ENCODE results near the gene SLX4IP.

SLX4IP gene

GRCh38 chr20:10467681-10468339 is 32.7 kb downstream of the SLX4IP start:
- H3K9me3 ChIP-seq (ENCODE audit: control insufficient read depth, insufficient read depth, low read length), result no peaks in the 10 kb centered on the region
- no peaks in the 10 kb centered on the region for H3K27me3 ChIP-seq (ENCODE audit: control insufficient read depth, insufficient read depth, low read length)
- H3K27ac ChIP-seq (ENCODE audit: low read depth, low read length), result peak overlapping the region; percentile 94
- H3K36me3 ChIP-seq (ENCODE audit: control insufficient read depth, insufficient read depth, low read length), result no peaks in the 10 kb centered on the region
- H3K4me1 ChIP-seq (ENCODE audit: control insufficient read depth, insufficient read depth, low read length), result peaks cover 71% of the 10 kb centered on the region
- 0 out of 2 replicates have a peak overlapping the region, but pooled peaks have one; percentile 1 for H3K9ac ChIP-seq (ENCODE audit: low read depth, low read length)
- H3K4me3 ChIP-seq (ENCODE audit: low read depth, low read length), result no peak overlapping the region

- Histone ChIP-seq H3K9me3 (ENCODE audit: control insufficient read depth, insufficient read depth, low read length) (no peaks in the 10 kb centered on the region), H3K27me3 (ENCODE audit: control insufficient read depth, insufficient read depth, low read length) (no peaks in the 10 kb centered on the region), H3K4me3 (ENCODE audit: low read depth, low read length) (no peak overlapping the region), H3K27ac (ENCODE audit: low read depth, low read length) (peak overlapping the region; percentile 23), H3K9ac (ENCODE audit: low read depth, low read length) (no peak overlapping the region), H3K36me3 (ENCODE audit: control insufficient read depth, insufficient read depth, low read length) (no peaks in the 10 kb centered on the region), H3K4me1 (ENCODE audit: control insufficient read depth, insufficient read depth, low read length) (peaks cover 74% of the 10 kb centered on the region)
Observed at GRCh38 chr20:10468340-10468845, 33.3 kb downstream of the SLX4IP start.

GRCh38 chr20:10469056-10469455 is 34.0 kb downstream of the SLX4IP start:
- no peak overlapping the region for H3K9ac ChIP-seq (ENCODE audit: low read depth, low read length)
- no peaks in the 10 kb centered on the region for H3K36me3 ChIP-seq (ENCODE audit: control insufficient read depth, insufficient read depth, low read length)
- H3K9me3 ChIP-seq (ENCODE audit: control insufficient read depth, insufficient read depth, low read length), result no peaks in the 10 kb centered on the region
- peak overlapping the region; percentile 23 for H3K27ac ChIP-seq (ENCODE audit: low read depth, low read length)
- H3K4me1 ChIP-seq (ENCODE audit: control insufficient read depth, insufficient read depth, low read length), result peaks cover 75% of the 10 kb centered on the region
- no peaks in the 10 kb centered on the region for H3K27me3 ChIP-seq (ENCODE audit: control insufficient read depth, insufficient read depth, low read length)
- H3K4me3 ChIP-seq (ENCODE audit: low read depth, low read length), result no peak overlapping the region

- Histone ChIP-seq H3K4me3 (ENCODE audit: low read depth, low read length) (no peak overlapping the region), H3K27me3 (ENCODE audit: control insufficient read depth, insufficient read depth, low read length) (no peaks in the 10 kb centered on the region), H3K4me1 (ENCODE audit: control insufficient read depth, insufficient read depth, low read length) (peaks cover 78% of the 10 kb centered on the region), H3K9ac (ENCODE audit: low read depth, low read length) (no peak overlapping the region), H3K9me3 (ENCODE audit: control insufficient read depth, insufficient read depth, low read length) (no peaks in the 10 kb centered on the region), H3K27ac (ENCODE audit: low read depth, low read length) (peak overlapping the region; percentile 24), H3K36me3 (ENCODE audit: control insufficient read depth, insufficient read depth, low read length) (no peaks in the 10 kb centered on the region)
Observed at GRCh38 chr20:10469599-10469998, 34.5 kb downstream of the SLX4IP start.

GRCh38 chr20:10470276-10470675 is 35.2 kb downstream of the SLX4IP start:
- H3K4me1 ChIP-seq (ENCODE audit: control insufficient read depth, insufficient read depth, low read length), result peaks cover 78% of the 10 kb centered on the region

GRCh38 chr20:10472871-10473270 is 37.8 kb downstream of the SLX4IP start:
- Histone ChIP-seq H3K4me3 (ENCODE audit: low read depth, low read length) (no peak overlapping the region), H3K4me1 (ENCODE audit: control insufficient read depth, insufficient read depth, low read length) (peaks cover 56% of the 10 kb centered on the region), H3K27ac (ENCODE audit: low read depth, low read length) (peak overlapping the region; percentile 15), H3K27me3 (ENCODE audit: control insufficient read depth, insufficient read depth, low read length) (no peaks in the 10 kb centered on the region), H3K9ac (ENCODE audit: low read depth, low read length) (no peak overlapping the region), H3K9me3 (ENCODE audit: control insufficient read depth, insufficient read depth, low read length) (no peaks in the 10 kb centered on the region), H3K36me3 (ENCODE audit: control insufficient read depth, insufficient read depth, low read length) (no peaks in the 10 kb centered on the region)

More at GRCh38 chr20:10470276-10470675, 35.2 kb downstream of the SLX4IP start:
- no peak overlapping the region for H3K27ac ChIP-seq (ENCODE audit: low read depth, low read length)
- no peaks in the 10 kb centered on the region for H3K36me3 ChIP-seq (ENCODE audit: control insufficient read depth, insufficient read depth, low read length)
- H3K9me3 ChIP-seq (ENCODE audit: control insufficient read depth, insufficient read depth, low read length), result no peaks in the 10 kb centered on the region
- H3K27me3 ChIP-seq (ENCODE audit: control insufficient read depth, insufficient read depth, low read length), result no peaks in the 10 kb centered on the region
- no peak overlapping the region for H3K9ac ChIP-seq (ENCODE audit: low read depth, low read length)
- no peak overlapping the region for H3K4me3 ChIP-seq (ENCODE audit: low read depth, low read length)

- Histone ChIP-seq H3K27ac (ENCODE audit: low read depth, low read length) (peak overlapping the region; percentile 58), H3K4me3 (ENCODE audit: low read depth, low read length) (no peak overlapping the region)
Observed at GRCh38 chr20:10474606-10475184, 39.6 kb downstream of the SLX4IP start.

GRCh38 chr20:10475225-10475624 is 40.1 kb downstream of the SLX4IP start:
- Histone ChIP-seq H3K9me3 (ENCODE audit: control insufficient read depth, insufficient read depth, low read length) (no peaks in the 10 kb centered on the region), H3K36me3 (ENCODE audit: control insufficient read depth, insufficient read depth, low read length) (no peaks in the 10 kb centered on the region), H3K27ac (ENCODE audit: low read depth, low read length) (no peak overlapping the region), H3K27me3 (ENCODE audit: control insufficient read depth, insufficient read depth, low read length) (no peaks in the 10 kb centered on the region), H3K4me3 (ENCODE audit: low read depth, low read length) (no peak overlapping the region), H3K9ac (ENCODE audit: low read depth, low read length) (no peak overlapping the region), H3K4me1 (ENCODE audit: control insufficient read depth, insufficient read depth, low read length) (peaks cover 35% of the 10 kb centered on the region)

More at GRCh38 chr20:10474606-10475184, 39.6 kb downstream of the SLX4IP start:
- peaks cover 39% of the 10 kb centered on the region for H3K4me1 ChIP-seq (ENCODE audit: control insufficient read depth, insufficient read depth, low read length)
- no peaks in the 10 kb centered on the region for H3K9me3 ChIP-seq (ENCODE audit: control insufficient read depth, insufficient read depth, low read length)
- no peaks in the 10 kb centered on the region for H3K27me3 ChIP-seq (ENCODE audit: control insufficient read depth, insufficient read depth, low read length)
- no peak overlapping the region for H3K9ac ChIP-seq (ENCODE audit: low read depth, low read length)
- H3K36me3 ChIP-seq (ENCODE audit: control insufficient read depth, insufficient read depth, low read length), result no peaks in the 10 kb centered on the region

- peaks cover 30% of the 10 kb centered on the region for H3K4me1 ChIP-seq (ENCODE audit: control insufficient read depth, insufficient read depth, low read length)
- no peak overlapping the region for H3K27ac ChIP-seq (ENCODE audit: low read depth, low read length)
- no peak overlapping the region for H3K9ac ChIP-seq (ENCODE audit: low read depth, low read length)
Observed at GRCh38 chr20:10476319-10476724, 41.2 kb downstream of the SLX4IP start.

GRCh38 chr20:10478205-10478604 is 43.1 kb downstream of the SLX4IP start:
- H3K27me3 ChIP-seq (ENCODE audit: control insufficient read depth, insufficient read depth, low read length), result no peaks in the 10 kb centered on the region
- no peaks in the 10 kb centered on the region for H3K36me3 ChIP-seq (ENCODE audit: control insufficient read depth, insufficient read depth, low read length)
- H3K4me1 ChIP-seq (ENCODE audit: control insufficient read depth, insufficient read depth, low read length), result peaks cover 16% of the 10 kb centered on the region
- no peak overlapping the region for H3K9ac ChIP-seq (ENCODE audit: low read depth, low read length)
- no peak overlapping the region for H3K4me3 ChIP-seq (ENCODE audit: low read depth, low read length)
- H3K27ac ChIP-seq (ENCODE audit: low read depth, low read length), result no peak overlapping the region
- H3K9me3 ChIP-seq (ENCODE audit: control insufficient read depth, insufficient read depth, low read length), result no peaks in the 10 kb centered on the region

More at GRCh38 chr20:10476319-10476724, 41.2 kb downstream of the SLX4IP start:
- Histone ChIP-seq H3K36me3 (ENCODE audit: control insufficient read depth, insufficient read depth, low read length) (no peaks in the 10 kb centered on the region), H3K27me3 (ENCODE audit: control insufficient read depth, insufficient read depth, low read length) (no peaks in the 10 kb centered on the region), H3K4me3 (ENCODE audit: low read depth, low read length) (no peak overlapping the region), H3K9me3 (ENCODE audit: control insufficient read depth, insufficient read depth, low read length) (no peaks in the 10 kb centered on the region)

GRCh38 chr20:10478930-10479329 is 43.8 kb downstream of the SLX4IP start:
- no peak overlapping the region for H3K27ac ChIP-seq (ENCODE audit: low read depth, low read length)

More at GRCh38 chr20:10478930-10479329, 43.8 kb downstream of the SLX4IP start:
- Histone ChIP-seq H3K4me1 (ENCODE audit: control insufficient read depth, insufficient read depth, low read length) (peaks cover 14% of the 10 kb centered on the region; the same call in 1 of the 2 replicates), H3K9ac (ENCODE audit: low read depth, low read length) (no peak overlapping the region), H3K36me3 (ENCODE audit: control insufficient read depth, insufficient read depth, low read length) (no peaks in the 10 kb centered on the region), H3K4me3 (ENCODE audit: low read depth, low read length) (no peak overlapping the region), H3K9me3 (ENCODE audit: control insufficient read depth, insufficient read depth, low read length) (no peaks in the 10 kb centered on the region), H3K27me3 (ENCODE audit: control insufficient read depth, insufficient read depth, low read length) (no peaks in the 10 kb centered on the region)
